ENCODE measurements around the gene RABGAP1L. TPM values are rescaled to one million over a fixed set of nuclear protein-coding genes. Genes with fewer than 3 reads are reported as not detected.

RABGAP1L gene
- total RNA-seq, 2 experiments from 2014 or later: 59.8 to 67.6 TPM

- TF ChIP-seq, protein P1, sequence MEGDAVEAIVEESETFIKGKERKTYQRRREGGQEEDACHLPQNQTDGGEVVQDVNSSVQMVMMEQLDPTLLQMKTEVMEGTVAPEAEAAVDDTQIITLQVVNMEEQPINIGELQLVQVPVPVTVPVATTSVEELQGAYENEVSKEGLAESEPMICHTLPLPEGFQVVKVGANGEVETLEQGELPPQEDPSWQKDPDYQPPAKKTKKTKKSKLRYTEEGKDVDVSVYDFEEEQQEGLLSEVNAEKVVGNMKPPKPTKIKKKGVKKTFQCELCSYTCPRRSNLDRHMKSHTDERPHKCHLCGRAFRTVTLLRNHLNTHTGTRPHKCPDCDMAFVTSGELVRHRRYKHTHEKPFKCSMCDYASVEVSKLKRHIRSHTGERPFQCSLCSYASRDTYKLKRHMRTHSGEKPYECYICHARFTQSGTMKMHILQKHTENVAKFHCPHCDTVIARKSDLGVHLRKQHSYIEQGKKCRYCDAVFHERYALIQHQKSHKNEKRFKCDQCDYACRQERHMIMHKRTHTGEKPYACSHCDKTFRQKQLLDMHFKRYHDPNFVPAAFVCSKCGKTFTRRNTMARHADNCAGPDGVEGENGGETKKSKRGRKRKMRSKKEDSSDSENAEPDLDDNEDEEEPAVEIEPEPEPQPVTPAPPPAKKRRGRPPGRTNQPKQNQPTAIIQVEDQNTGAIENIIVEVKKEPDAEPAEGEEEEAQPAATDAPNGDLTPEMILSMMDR (IDR thresholded peaks at IDR 0.05): no peak
- no peak overlapping the region for H3K27ac Mint-ChIP-seq
- no peaks in the 10 kb centered on the region for H3K4me1 ChIP-seq (ENCODE audit: insufficient read depth, low read length)
- ChIA-PET CTCF (no interaction called here), POLR2A (no interaction called here)
- H3K4me1 Mint-ChIP-seq (ENCODE audit: low read depth): no peaks in the 10 kb centered on the region
- no peaks in the 10 kb centered on the region for H3K9me3 ChIP-seq (ENCODE audit: control insufficient read depth in 1 of 2, insufficient read depth in 1 of 2, low read length in 2 of 2)
- ATAC-seq (ENCODE audit: poor library complexity): no peak
- H3K4me3 Mint-ChIP-seq: no peak overlapping the region
- H3K27me3 ChIP-seq (ENCODE audit: control insufficient read depth in 1 of 2, insufficient read depth in 2 of 2, low read length in 2 of 2): no peaks in the 10 kb centered on the region
- no peak overlapping the region for H3K27ac ChIP-seq (ENCODE audit: low read depth in 1 of 2, low read length in 2 of 2)
- H3K36me3 Mint-ChIP-seq (ENCODE audit: low read depth): peaks cover 27% of the 10 kb centered on the region
- no peaks in the 10 kb centered on the region for H3K9me3 Mint-ChIP-seq
- peaks cover 13% of the 10 kb centered on the region for H3K36me3 ChIP-seq (ENCODE audit: insufficient read depth, low read length)
- DNase-seq: no peak
- intact Hi-C loops (cut with DNase I, micrococcal nuclease): no loop called here
- no peak overlapping the region for H3K4me3 ChIP-seq (ENCODE audit: low read length)
- H3K27me3 Mint-ChIP-seq: no peaks in the 10 kb centered on the region
Measured at GRCh38 chr1:174700775-174701174, 541.5 kb downstream of the RABGAP1L start.

- no peak overlapping the region for H3K27ac ChIP-seq (ENCODE audit: low read depth in 1 of 2, low read length in 2 of 2)
Measured at GRCh38 chr1:174701565-174701964, 542.2 kb downstream of the RABGAP1L start.

GRCh38 chr1:174702011-174702410 lies 542.7 kb downstream of the RABGAP1L start:
- Mint-ChIP-seq H3K36me3 (ENCODE audit: low read depth) (peaks cover 33% of the 10 kb centered on the region), H3K27me3 (no peaks in the 10 kb centered on the region), H3K4me1 (ENCODE audit: low read depth) (no peaks in the 10 kb centered on the region), H3K9me3 (no peaks in the 10 kb centered on the region), H3K27ac (no peak overlapping the region), H3K4me3 (no peak overlapping the region)
- H3K36me3 ChIP-seq (ENCODE audit: insufficient read depth, low read length): peaks cover 13% of the 10 kb centered on the region
- DNase-seq: no peak
- H3K27ac ChIP-seq (ENCODE audit: low read depth in 1 of 2, low read length in 2 of 2): no peak overlapping the region
- H3K27me3 ChIP-seq (ENCODE audit: control insufficient read depth in 1 of 2, insufficient read depth in 2 of 2, low read length in 2 of 2): no peaks in the 10 kb centered on the region
- ChIA-PET POLR2A (no interaction called here), CTCF (no interaction called here)
- H3K4me3 ChIP-seq (ENCODE audit: low read length): no peak overlapping the region
- TF ChIP-seq, protein P1 (IDR thresholded peaks at IDR 0.05): no peak
- no peaks in the 10 kb centered on the region for H3K4me1 ChIP-seq (ENCODE audit: insufficient read depth, low read length)
- intact Hi-C loops (cut with DNase I, micrococcal nuclease): no loop called here
- no peaks in the 10 kb centered on the region for H3K9me3 ChIP-seq (ENCODE audit: control insufficient read depth in 1 of 2, insufficient read depth in 1 of 2, low read length in 2 of 2)
- ATAC-seq (ENCODE audit: poor library complexity): no peak

More at GRCh38 chr1:174701565-174701964, 542.2 kb downstream of the RABGAP1L start:
- intact Hi-C loops (cut with DNase I, micrococcal nuclease): no loop called here
- no peak overlapping the region for H3K27ac Mint-ChIP-seq
- Histone ChIP-seq H3K9me3 (ENCODE audit: control insufficient read depth in 1 of 2, insufficient read depth in 1 of 2, low read length in 2 of 2) (no peaks in the 10 kb centered on the region), H3K27me3 (ENCODE audit: control insufficient read depth in 1 of 2, insufficient read depth in 2 of 2, low read length in 2 of 2) (no peaks in the 10 kb centered on the region), H3K36me3 (ENCODE audit: insufficient read depth, low read length) (peaks cover 13% of the 10 kb centered on the region), H3K4me1 (ENCODE audit: insufficient read depth, low read length) (no peaks in the 10 kb centered on the region), H3K4me3 (ENCODE audit: low read length) (no peak overlapping the region)
- no peak for ATAC-seq (ENCODE audit: poor library complexity)
- H3K4me3 Mint-ChIP-seq: no peak overlapping the region
- TF ChIP-seq, protein P1 (IDR thresholded peaks at IDR 0.05): no peak
- ChIA-PET POLR2A (no interaction called here), CTCF (no interaction called here)
- H3K9me3 Mint-ChIP-seq: no peaks in the 10 kb centered on the region
- no peak for DNase-seq
- no peaks in the 10 kb centered on the region for H3K4me1 Mint-ChIP-seq (ENCODE audit: low read depth)
- H3K27me3 Mint-ChIP-seq: no peaks in the 10 kb centered on the region
- H3K36me3 Mint-ChIP-seq (ENCODE audit: low read depth): peaks cover 29% of the 10 kb centered on the region

All from CD4-positive, alpha-beta T cell (primary cell).